Smooth muscle cell (in vitro differentiated cells): ENCODE results near the gene GPR84. TPM values are rescaled to one million over a fixed set of nuclear protein-coding genes. Genes with fewer than 3 reads are reported as not detected.

Experiments used
- microRNA counts: library from miRNA; unstranded; fragments of <30 nt; microRNA quantifications from one replicate; lab custom pipeline; 2016
- microRNA-seq: library from miRNA; unstranded; fragments of <30 nt; microRNA quantifications from one replicate; pipeline ENCODE4, GENCODE V29; 2016; ENCODE audit warnings: borderline number of aligned reads
- polyA plus RNA-seq: library from polyadenylated mRNA; unstranded; fragments of >200 nt; fragmentation: Nextera tagmentation; extraction: Ambion mirVana; gene quantifications from 2 replicates; pipeline ENCODE4 v1.2.1, GENCODE V29; 2016
- small RNA-seq: library from RNA; depleted of rRNA; stranded (forward); fragments of <200 nt; gene quantifications from one replicate; pipeline ENCODE3, GENCODE V24; 2014
- total RNA-seq: library from RNA; depleted of rRNA; stranded (reverse); fragments of >200 nt; gene quantifications from 2 replicates; pipeline ENCODE4 v1.2.3, GENCODE V29; 2014

GPR84 gene
- total and polyA plus RNA-seq, 2 experiments from 2014 or later: 0.13 TPM; not detected in 1

MicroRNAs within 50 kb of the gene (microRNA counts, 767-probe panel; counts per million panel counts)
- 8,846 counts per million, percentile 66 among the panel's probes with 10 or more counts for microRNA hsa-miR-148b-3p (lab: Ali Mortazavi, UCI)

Small RNAs within 50 kb of the gene (microRNA-seq; reads per million reads assigned to microRNA genes)
- gene MIR148B: 397 reads per million, percentile 72 among the genes with 10 or more reads in this experiment

Small RNAs within 50 kb of the gene (small RNA-seq; reads per million reads assigned to genes)
- gene MIR148B (69.4 reads per million, percentile 97 among the genes with 10 or more reads in this experiment), gene RN7SL744P (not detected), gene RNU6-950P (not detected)

Other genes starting within 250 kb of the GPR84 start
- 36.7 and 39.4 TPM in 2 replicates for gene SMUG1, start 175.5 kb downstream of the GPR84 start, total RNA-seq
- 40.5 and 49.2 TPM in 2 replicates for gene SMUG1, start 175.5 kb downstream of the GPR84 start, polyA plus RNA-seq
- 58.9 and 67.4 TPM in 2 replicates for gene CBX5, start 84.4 kb downstream of the GPR84 start, total RNA-seq
- 25.0 and 26.1 TPM in 2 replicates for gene CBX5, start 84.4 kb downstream of the GPR84 start, polyA plus RNA-seq
- gene HNRNPA1, start 83.8 kb downstream of the GPR84 start, total RNA-seq: 378 and 483 TPM in 2 replicates
- gene HNRNPA1, start 83.8 kb downstream of the GPR84 start, polyA plus RNA-seq: 440 and 451 TPM in 2 replicates
- gene NFE2, start 63.5 kb downstream of the GPR84 start, total RNA-seq: 0.13 TPM in 1 of 2 replicates, not detected in the other
- gene NFE2, start 63.5 kb downstream of the GPR84 start, polyA plus RNA-seq: 0.24 and 1.9 TPM in 2 replicates
- gene COPZ1, start 39.4 kb downstream of the GPR84 start, total RNA-seq: 147 and 163 TPM in 2 replicates
- 214 and 219 TPM in 2 replicates for gene COPZ1, start 39.4 kb downstream of the GPR84 start, polyA plus RNA-seq
- gene ZNF385A, start 20.2 kb upstream of the GPR84 start, total RNA-seq: 9.3 and 20.2 TPM in 2 replicates
- gene ZNF385A, start 20.2 kb upstream of the GPR84 start, polyA plus RNA-seq: 6.5 and 17.2 TPM in 2 replicates
- gene ITGA5, start 54.8 kb upstream of the GPR84 start, total RNA-seq: 151 and 163 TPM in 2 replicates
- gene ITGA5, start 54.8 kb upstream of the GPR84 start, polyA plus RNA-seq: 192 and 202 TPM in 2 replicates
- gene GTSF1, start 109.1 kb upstream of the GPR84 start, total RNA-seq: not detected in 2 replicates
- not detected in 2 replicates for gene GTSF1, start 109.1 kb upstream of the GPR84 start, polyA plus RNA-seq
- gene NCKAP1L, start 133.3 kb upstream of the GPR84 start, total RNA-seq: 0.04 TPM in 1 of 2 replicates, not detected in the other
- not detected in 2 replicates for gene NCKAP1L, start 133.3 kb upstream of the GPR84 start, polyA plus RNA-seq
- gene PDE1B, start 185.1 kb upstream of the GPR84 start, total RNA-seq: 0.04 TPM in 1 of 2 replicates, not detected in the other
- gene PDE1B, start 185.1 kb upstream of the GPR84 start, polyA plus RNA-seq: not detected in 2 replicates
- not detected in 2 replicates for gene PPP1R1A, start 224.2 kb upstream of the GPR84 start, total RNA-seq
- gene PPP1R1A, start 224.2 kb upstream of the GPR84 start, polyA plus RNA-seq: 0.31 TPM in 1 of 2 replicates, not detected in the other